ENCODE measurements around the gene FGFR3. TPM values are rescaled to one million over a fixed set of nuclear protein-coding genes. Genes with fewer than 3 reads are reported as not detected.

FGFR3 gene
- total RNA-seq, 2 experiments from 2014 or later = not detected

DNA sequence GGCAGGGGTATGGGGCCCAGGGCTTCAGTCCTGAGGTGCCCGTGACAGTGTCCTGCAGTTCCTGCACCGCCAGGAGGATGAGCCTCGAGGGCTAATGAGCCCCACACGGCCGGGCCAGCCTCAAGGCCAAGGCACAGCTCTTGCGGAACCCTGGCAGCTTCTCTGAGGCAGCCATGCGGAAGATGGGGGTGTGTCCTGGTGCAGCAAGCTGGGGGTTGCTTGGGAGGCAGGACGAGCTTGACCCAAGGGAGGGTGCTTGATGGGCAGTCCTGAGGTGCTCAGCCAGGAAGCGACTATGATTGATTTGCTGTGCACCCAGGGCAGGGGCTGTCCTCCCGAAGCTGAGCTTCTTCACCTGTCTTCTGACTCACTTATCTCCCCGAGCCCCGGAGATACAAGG, 9.1 kb upstream of the FGFR3 start:
- BruUV-seq (replicated peaks) = no TSS peak
- CTCF ChIA-PET (ENCODE audit: unreplicated experiment) = no interaction called here
- TF ChIP-seq, protein P1, sequence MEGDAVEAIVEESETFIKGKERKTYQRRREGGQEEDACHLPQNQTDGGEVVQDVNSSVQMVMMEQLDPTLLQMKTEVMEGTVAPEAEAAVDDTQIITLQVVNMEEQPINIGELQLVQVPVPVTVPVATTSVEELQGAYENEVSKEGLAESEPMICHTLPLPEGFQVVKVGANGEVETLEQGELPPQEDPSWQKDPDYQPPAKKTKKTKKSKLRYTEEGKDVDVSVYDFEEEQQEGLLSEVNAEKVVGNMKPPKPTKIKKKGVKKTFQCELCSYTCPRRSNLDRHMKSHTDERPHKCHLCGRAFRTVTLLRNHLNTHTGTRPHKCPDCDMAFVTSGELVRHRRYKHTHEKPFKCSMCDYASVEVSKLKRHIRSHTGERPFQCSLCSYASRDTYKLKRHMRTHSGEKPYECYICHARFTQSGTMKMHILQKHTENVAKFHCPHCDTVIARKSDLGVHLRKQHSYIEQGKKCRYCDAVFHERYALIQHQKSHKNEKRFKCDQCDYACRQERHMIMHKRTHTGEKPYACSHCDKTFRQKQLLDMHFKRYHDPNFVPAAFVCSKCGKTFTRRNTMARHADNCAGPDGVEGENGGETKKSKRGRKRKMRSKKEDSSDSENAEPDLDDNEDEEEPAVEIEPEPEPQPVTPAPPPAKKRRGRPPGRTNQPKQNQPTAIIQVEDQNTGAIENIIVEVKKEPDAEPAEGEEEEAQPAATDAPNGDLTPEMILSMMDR (conservative IDR thresholded peaks at IDR 0.05; ENCODE audit: low read length) = no peak
- TF ChIP-seq EZH2phosphoT487 (IDR thresholded peaks at IDR 0.05; ENCODE audit: borderline replicate concordance, low read depth, low read length) = no peak
- H3K4me2 ChIP-seq (ENCODE audit: low read length) = no peak overlapping the region
- POLR2A ChIA-PET = no interaction called here
- no peak overlapping the region for H3K4me3 ChIP-seq (ENCODE audit: low read depth, low read length, poor library complexity, severe bottlenecking)
- no peaks in the 10 kb centered on the region for H3K36me3 ChIP-seq (ENCODE audit: insufficient read depth, low read length)
- no peak for DNase-seq (ENCODE audit: low spot score)
- H2AFZ ChIP-seq (ENCODE audit: low read length) = no peak overlapping the region
- H4K20me1 ChIP-seq (ENCODE audit: insufficient read depth, low read length) = no peaks in the 10 kb centered on the region
- H3K9me3 ChIP-seq (ENCODE audit: low read length) = no peaks in the 10 kb centered on the region
- no peak overlapping the region for H3K27ac ChIP-seq (ENCODE audit: low read depth, low read length, poor library complexity, severe bottlenecking)
- H3K9me2 ChIP-seq (ENCODE audit: insufficient read depth, low read length) = no peaks in the 10 kb centered on the region
- no peaks in the 10 kb centered on the region for H3K4me1 ChIP-seq (ENCODE audit: insufficient read depth, low read length, poor library complexity, severe bottlenecking)
- intact Hi-C loops (cut with micrococcal nuclease; ENCODE audit: unreplicated experiment) = no loop called here
- H3K79me2 ChIP-seq (ENCODE audit: insufficient read depth, low read depth, low read length) = no peaks in the 10 kb centered on the region

- no TSS peak for BruUV-seq (replicated peaks)
- POLR2A ChIA-PET = no interaction called here
- H2AFZ ChIP-seq (ENCODE audit: low read length) = no peak overlapping the region
- no peak overlapping the region for H3K4me2 ChIP-seq (ENCODE audit: low read length)
- H3K4me3 ChIP-seq (ENCODE audit: low read depth, low read length, poor library complexity, severe bottlenecking) = no peak overlapping the region
- no peak for DNase-seq (ENCODE audit: low spot score)
- no peaks in the 10 kb centered on the region for H3K36me3 ChIP-seq (ENCODE audit: insufficient read depth, low read length)
- no peaks in the 10 kb centered on the region for H3K9me3 ChIP-seq (ENCODE audit: low read length)
- no peak overlapping the region for H3K27ac ChIP-seq (ENCODE audit: low read depth, low read length, poor library complexity, severe bottlenecking)
- intact Hi-C loops (cut with micrococcal nuclease; ENCODE audit: unreplicated experiment) = no loop called here
- H3K4me1 ChIP-seq (ENCODE audit: insufficient read depth, low read length, poor library complexity, severe bottlenecking) = no peaks in the 10 kb centered on the region
- no peaks in the 10 kb centered on the region for H3K9me2 ChIP-seq (ENCODE audit: insufficient read depth, low read length)
- no peaks in the 10 kb centered on the region for H3K79me2 ChIP-seq (ENCODE audit: insufficient read depth, low read depth, low read length)
- TF ChIP-seq, protein P1 (conservative IDR thresholded peaks at IDR 0.05; ENCODE audit: low read length) = no peak
- TF ChIP-seq EZH2phosphoT487 (IDR thresholded peaks at IDR 0.05; ENCODE audit: borderline replicate concordance, low read depth, low read length) = no peak
- CTCF ChIA-PET (ENCODE audit: unreplicated experiment) = no interaction called here
- no peaks in the 10 kb centered on the region for H4K20me1 ChIP-seq (ENCODE audit: insufficient read depth, low read length)
Measured at GRCh38 chr4:1784395-1784788, 8.7 kb upstream of the FGFR3 start.

GRCh38 chr4:1784789-1785591, 8.1 kb upstream of the FGFR3 start:
- Histone ChIP-seq H3K36me3 (ENCODE audit: insufficient read depth, low read length) (no peaks in the 10 kb centered on the region), H3K4me1 (ENCODE audit: insufficient read depth, low read length, poor library complexity, severe bottlenecking) (no peaks in the 10 kb centered on the region), H3K9me2 (ENCODE audit: insufficient read depth, low read length) (no peaks in the 10 kb centered on the region), H4K20me1 (ENCODE audit: insufficient read depth, low read length) (no peaks in the 10 kb centered on the region), H3K9me3 (ENCODE audit: low read length) (no peaks in the 10 kb centered on the region), H2AFZ (ENCODE audit: low read length) (no peak overlapping the region), H3K4me3 (ENCODE audit: low read depth, low read length, poor library complexity, severe bottlenecking) (no peak overlapping the region), H3K4me2 (ENCODE audit: low read length) (no peak overlapping the region), H3K79me2 (ENCODE audit: insufficient read depth, low read depth, low read length) (no peaks in the 10 kb centered on the region), H3K27ac (ENCODE audit: low read depth, low read length, poor library complexity, severe bottlenecking) (no peak overlapping the region)
- DNase-seq (ENCODE audit: low spot score) = no peak
- TF ChIP-seq EZH2phosphoT487 (IDR thresholded peaks at IDR 0.05; ENCODE audit: borderline replicate concordance, low read depth, low read length) = no peak
- TF ChIP-seq, protein P1 (conservative IDR thresholded peaks at IDR 0.05; ENCODE audit: low read length) = no peak
- intact Hi-C loops (cut with micrococcal nuclease; ENCODE audit: unreplicated experiment) = no loop called here
- no TSS peak for BruUV-seq (replicated peaks)
- ChIA-PET POLR2A (no interaction called here), CTCF (ENCODE audit: unreplicated experiment) (no interaction called here)

Measured in OCI-LY7 (cell line).